Smooth muscle cell (in vitro differentiated cells): Measurements from ENCODE around the gene DUSP19. TPM values are rescaled to one million over a fixed set of nuclear protein-coding genes. Genes with fewer than 3 reads are reported as not detected.
A peak's percentile ranks its signal among the peaks of the same experiment; 100 is the strongest.

Experiments
- DNase-seq: peaks from one replicate; lab custom pipeline; 2025; ENCODE audit not compliant: unreplicated experiment; lab: John Stamatoyannopoulos, UW
- H2AFZ ChIP-seq: fragments of 200-600 bp; sonication (generic); 2 replicates; pipeline ENCODE4 v1.6.0; 2016; ENCODE audit warnings: antibody characterized with exemption, low read depth, mild to moderate bottlenecking
- H3F3A ChIP-seq: fragments of 200-600 bp; sonication (generic); 2 replicates; pipeline ENCODE4 v1.6.0; 2017; ENCODE audit warnings: antibody characterized with exemption, low read depth
- H3K27ac ChIP-seq: fragments of 200-600 bp; sonication (generic); 2 replicates; pipeline ENCODE4 v1.5.1; 2016; ENCODE audit warnings: low read depth, mild to moderate bottlenecking
- H3K27me3 ChIP-seq: fragments of 200-600 bp; sonication (generic); 2 replicates; pipeline ENCODE4 v1.6.1; 2016; ENCODE audit warnings: low read depth, mild to moderate bottlenecking
- H3K36me3 ChIP-seq: fragments of 200-600 bp; sonication (generic); 2 replicates; pipeline ENCODE4 v1.5.1; 2016; ENCODE audit warnings: low read depth
- H3K4me1 ChIP-seq: fragments of 200-600 bp; sonication (generic); 2 replicates; pipeline ENCODE4 v1.5.1; 2016; ENCODE audit warnings: low read depth
- H3K4me2 ChIP-seq: fragments of 200-600 bp; sonication (generic); 2 replicates; pipeline ENCODE4 v1.6.0; 2016; ENCODE audit warnings: mild to moderate bottlenecking
- H3K4me3 ChIP-seq: fragments of 200-600 bp; sonication (generic); 2 replicates; pipeline ENCODE4 v1.5.1; 2016; ENCODE audit warnings: mild to moderate bottlenecking
- H3K79me2 ChIP-seq: fragments of 200-600 bp; sonication (generic); 2 replicates; pipeline ENCODE4 v1.6.0; 2016; ENCODE audit warnings: low read depth, mild to moderate bottlenecking
- H3K9ac ChIP-seq: fragments of 200-600 bp; sonication (generic); 2 replicates; pipeline ENCODE4 v1.6.0; 2016; ENCODE audit warnings: low read depth
- H3K9me3 ChIP-seq: fragments of 200-600 bp; sonication (generic); replicated peaks from 2 replicates; pipeline ENCODE4 v1.5.1; 2016; ENCODE audit warnings: low read depth
- H4K20me1 ChIP-seq: fragments of 200-600 bp; sonication (generic); 2 replicates; pipeline ENCODE4 v1.6.0; 2016; ENCODE audit warnings: low read depth
- CTCF ChIP-seq: fragments of 200-600 bp; sonication (generic); IDR thresholded peaks from 2 replicates; pipeline ENCODE4 v1.5.1; 2017; ENCODE audit warnings: borderline replicate concordance, mild to moderate bottlenecking, antibody characterized with exemption; ENCODE audit not compliant: insufficient read depth, poor library complexity, severe bottlenecking
- WGBS: methylation state at CpG from one replicate; pipeline ENCODE4 v1.1.7; 2016; ENCODE audit warnings: low lambda C conversion rate; 5-methylcytosine and 5-hydroxymethylcytosine counted together
- polyA plus RNA-seq: library from polyadenylated mRNA; unstranded; fragments of >200 nt; fragmentation: Nextera tagmentation; extraction: Ambion mirVana; gene quantifications from 2 replicates; pipeline ENCODE4 v1.2.1, GENCODE V29; 2016
- total RNA-seq: library from RNA; depleted of rRNA; stranded (reverse); fragments of >200 nt; gene quantifications from 2 replicates; pipeline ENCODE4 v1.2.3, GENCODE V29; 2014

DUSP19 gene
- total and polyA plus RNA-seq, 2 experiments from 2014 or later = 0.70 to 1.2 TPM

DNA sequence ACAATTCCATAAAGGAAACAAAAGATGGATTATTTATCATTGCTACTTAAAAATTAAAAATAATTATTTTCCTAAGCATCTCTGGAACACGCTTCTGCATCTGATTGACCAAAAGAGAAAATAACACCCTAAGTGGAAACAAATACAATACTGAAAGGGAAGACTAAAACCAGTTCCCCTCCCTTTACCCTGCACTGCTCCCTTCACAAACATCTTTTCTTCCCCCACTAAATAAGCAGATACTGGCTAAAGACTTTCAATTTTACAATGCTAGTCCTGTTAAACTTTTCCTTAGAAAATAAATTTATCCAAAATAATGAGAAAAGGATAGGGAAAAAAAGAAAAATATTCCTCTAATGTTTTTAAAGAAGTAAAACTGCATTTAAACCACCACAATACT is 44.6 kb upstream of the DUSP19 start:
- peak overlapping the region; percentile 44 for H3K9ac ChIP-seq

DNA sequence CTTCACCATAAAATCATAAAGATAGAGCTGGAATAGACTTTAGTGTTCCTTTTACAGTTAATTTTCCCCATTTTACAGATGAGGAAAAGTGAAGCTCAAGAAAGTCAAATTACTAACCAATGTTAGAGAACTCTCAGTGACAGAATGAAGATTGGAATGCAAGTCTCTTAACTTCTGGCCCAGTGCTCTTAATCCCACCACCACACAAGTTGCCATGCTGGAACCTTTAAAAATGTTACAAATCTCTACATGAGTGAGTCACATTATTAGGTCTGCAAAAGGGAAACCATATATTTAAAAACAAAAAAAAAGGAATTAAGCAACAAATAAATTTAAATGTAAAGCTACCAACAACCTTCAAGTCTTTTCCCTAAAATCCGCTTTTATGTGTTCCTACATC is 43.7 kb upstream of the DUSP19 start:
- Histone ChIP-seq H3K27me3 (no peaks in the 10 kb centered on the region), H3K4me2 (peak overlapping the region; percentile 87), H3K9me3 (no peaks in the 10 kb centered on the region), H4K20me1 (peaks cover 73% of the 10 kb centered on the region), H3K4me1 (peaks cover 47% of the 10 kb centered on the region), H3K27ac (peak overlapping the region; percentile 93), H3F3A (peaks cover 16% of the 10 kb centered on the region), H3K4me3 (peak overlapping the region; percentile 64), H2AFZ (no peak overlapping the region), H3K9ac (peak overlapping the region; percentile 95), H3K36me3 (no peaks in the 10 kb centered on the region), H3K79me2 (peaks cover 77% of the 10 kb centered on the region)
- TF ChIP-seq CTCF = no peak
- no peak for DNase-seq
- WGBS = 61% methylated on average over 1 of the region's 1 CpG

More for the DNA sequence above, 44.6 kb upstream of the DUSP19 start:
- no peaks in the 10 kb centered on the region for H3K27me3 ChIP-seq
- H3K4me3 ChIP-seq = peak overlapping the region; percentile 28
- 90% methylated on average over 1 of the region's 1 CpG for WGBS
- H3F3A ChIP-seq = peaks cover 16% of the 10 kb centered on the region
- TF ChIP-seq CTCF = no peak
- H3K9me3 ChIP-seq = no peaks in the 10 kb centered on the region
- H3K27ac ChIP-seq = peak overlapping the region; percentile 93
- DNase-seq = no peak
- H2AFZ ChIP-seq = no peak overlapping the region
- peaks cover 47% of the 10 kb centered on the region for H3K4me1 ChIP-seq
- peaks cover 82% of the 10 kb centered on the region for H4K20me1 ChIP-seq
- H3K36me3 ChIP-seq = no peaks in the 10 kb centered on the region
- peaks cover 86% of the 10 kb centered on the region for H3K79me2 ChIP-seq
- peak overlapping the region; percentile 87 for H3K4me2 ChIP-seq

- no peak for TF ChIP-seq CTCF
- Histone ChIP-seq H3K4me2 (peak overlapping the region; percentile 87), H3K9ac (peak overlapping the region; percentile 95), H3F3A (peaks cover 16% of the 10 kb centered on the region), H3K27me3 (no peaks in the 10 kb centered on the region), H3K4me3 (peak overlapping the region; percentile 64), H3K9me3 (no peaks in the 10 kb centered on the region), H3K4me1 (peaks cover 47% of the 10 kb centered on the region), H3K27ac (peak overlapping the region; percentile 93), H3K36me3 (no peaks in the 10 kb centered on the region), H2AFZ (no peak overlapping the region), H3K79me2 (peaks cover 71% of the 10 kb centered on the region), H4K20me1 (peaks cover 67% of the 10 kb centered on the region)
- WGBS = 41% methylated on average over 2 of the region's 2 CpGs
- no peak for DNase-seq
These were observed 43.1 kb upstream of the DUSP19 start for GRCh38 chr2:183035298-183035953.
